SH-SY5Y (cell line): ENCODE results near the gene COL13A1.

Experiments
- GATA2 ChIP-seq: IDR thresholded peaks from 2 replicates; pipeline ENCODE4 v1.6.1; 2011; ENCODE audit warnings: mild to moderate bottlenecking, low read depth, low read length
- GATA3 ChIP-seq: IDR thresholded peaks from 2 replicates; pipeline ENCODE4 v1.6.1; 2011; ENCODE audit warnings: low read depth, mild to moderate bottlenecking, low read length, moderate library complexity

DNA sequence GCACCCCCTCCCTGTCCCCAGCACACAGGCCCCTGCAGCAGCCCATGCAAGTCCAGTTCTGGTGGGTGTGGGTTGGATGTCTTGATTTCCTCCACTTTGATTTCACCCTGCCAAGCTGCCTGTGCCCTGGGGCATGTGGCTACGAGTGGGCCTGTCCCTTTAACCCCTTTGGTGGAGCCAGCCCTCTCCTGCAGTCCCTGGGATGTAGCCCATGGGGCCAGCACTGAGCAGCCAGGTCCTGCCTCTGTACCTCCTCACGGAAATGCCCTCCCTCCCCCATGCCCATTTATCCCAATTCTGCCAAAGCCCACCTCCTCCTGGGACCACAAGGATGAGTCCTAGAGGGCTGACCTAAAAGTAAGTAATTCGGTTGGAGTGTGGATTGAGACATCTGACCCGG lies 11.9 kb downstream of the COL13A1 start:
- TF ChIP-seq GATA3 (no peak), GATA2 (no peak)
